Stimulated activated CD8-positive, alpha-beta memory T cell treated with anti-CD3 and anti-CD28 coated beads, Interleukin-15, amount 100 ng/mL, for 4 hours (primary cell): ENCODE results near the gene SYMPK.
"Not testable (repeated sequence)": the region's sequence is repeated elsewhere in the genome, so short reads cannot be mapped to it uniquely, and the experiment has no call there.

Experiments used
- DNase-seq, 2 donors: peaks; one replicate each; pipeline ENCODE4 v3.0.0-alpha.2; 2020; ENCODE audit warnings: low read depth in 2 of 2

Gene SYMPK

GRCh38 chr19:45885556-45886426 lies 22.8 kb upstream of the SYMPK start, which contains the start of gene IRF2BP1:
IRF2BP1 (minus strand) TSS chr19:45886141; CDS start chr19:45885774, 367 bp downstream.
- DNase-seq = peak; percentile 77 to 79

- DNase-seq = no peak
These were observed 22.0 kb upstream of the SYMPK start for GRCh38 chr19:45884682-45885555.

GRCh38 chr19:45883881-45884681 lies 21.1 kb upstream of the SYMPK start:
- no peak for DNase-seq

GRCh38 chr19:45883586-45883880 lies 20.6 kb upstream of the SYMPK start:
- DNase-seq = no peak

- peak; percentile 50 to 63 for DNase-seq
These were observed 20.0 kb upstream of the SYMPK start for GRCh38 chr19:45882652-45883585.

- DNase-seq = no peak
These were observed 19.1 kb upstream of the SYMPK start for GRCh38 chr19:45881909-45882528.

- no peak for DNase-seq
These were observed 18.3 kb upstream of the SYMPK start for GRCh38 chr19:45881082-45881908.

GRCh38 chr19:45879971-45880370 lies 17.0 kb upstream of the SYMPK start:
- DNase-seq = no peak

- no peak for DNase-seq
These were observed 16.1 kb upstream of the SYMPK start for GRCh38 chr19:45879055-45879454.

GRCh38 chr19:45878043-45878794 lies 15.3 kb upstream of the SYMPK start:
- DNase-seq = no peak

- DNase-seq = no peak
These were observed 13.7 kb upstream of the SYMPK start for GRCh38 chr19:45876411-45877197.

- no peak for DNase-seq
These were observed 13.1 kb upstream of the SYMPK start for GRCh38 chr19:45876161-45876410.

- DNase-seq = no peak
These were observed 11.6 kb upstream of the SYMPK start for GRCh38 chr19:45874620-45874966.

- no peak for DNase-seq
These were observed 10.3 kb upstream of the SYMPK start for GRCh38 chr19:45873219-45873772.

- DNase-seq = no peak
These were observed 9.4 kb upstream of the SYMPK start for GRCh38 chr19:45872095-45872919.

- no peak for DNase-seq
These were observed 7.9 kb upstream of the SYMPK start for GRCh38 chr19:45870798-45871197.

GRCh38 chr19:45867241-45867640 lies 4.3 kb upstream of the SYMPK start:
- DNase-seq = not testable (repeated sequence)
